ENCODE results near the gene GPANK1. TPM values are rescaled to one million over a fixed set of nuclear protein-coding genes. Genes with fewer than 3 reads are reported as not detected.

GPANK1 gene
- total RNA-seq, 1 experiment from 2014 or later, result 26.8 TPM

- Histone ChIP-seq H3K27me3 (ENCODE audit: insufficient read depth, low read length) (no peaks in the 10 kb centered on the region), H3K4me1 (ENCODE audit: insufficient read depth, low read length) (peaks cover 7% of the 10 kb centered on the region), H3K79me1 (ENCODE audit: insufficient read depth, low read depth, low read length, poor library complexity, severe bottlenecking) (peaks cover 2% of the 10 kb centered on the region), H4K5ac (ENCODE audit: insufficient read length, low read depth, low read length) (no peak within 1 kb of the TSS), H2AFZ (ENCODE audit: low read length) (no peak within 1 kb of the TSS), H3K56ac (ENCODE audit: insufficient read length, low read depth, low read length) (no peak within 1 kb of the TSS), H3K79me2 (ENCODE audit: insufficient read depth, low read length) (peaks cover 20% of the 10 kb centered on the region), H3K18ac (ENCODE audit: insufficient read length, low read depth, low read length) (peak within 1 kb of the TSS; percentile 92), H2BK12ac (ENCODE audit: insufficient read length, low read depth, low read length) (no peak within 1 kb of the TSS), H2BK120ac (ENCODE audit: low read depth, low read length, poor library complexity, severe bottlenecking) (peak within 1 kb of the TSS; percentile 90), H2BK5ac (ENCODE audit: insufficient read length, low read length) (no peak within 1 kb of the TSS), H3K23ac (ENCODE audit: insufficient read length, low read depth, low read length) (no peak within 1 kb of the TSS), H3K9ac (ENCODE audit: extremely low read depth, insufficient read length, low read length) (peak within 1 kb of the TSS; percentile 91), H3T11ph (ENCODE audit: low read length) (peak within 1 kb of the TSS; percentile 30), H3K4me2 (ENCODE audit: insufficient read depth, insufficient read length, low read length) (peak within 1 kb of the TSS; percentile 92), H3K9me3 (ENCODE audit: control insufficient read depth, low read depth, low read length) (no peaks in the 10 kb centered on the region), H2BK15ac (ENCODE audit: low read depth, low read length) (no peak within 1 kb of the TSS), H2AK5ac (ENCODE audit: insufficient read length, low read length) (no peak within 1 kb of the TSS), H2BK20ac (ENCODE audit: low read depth, low read length, poor library complexity, severe bottlenecking) (no peak within 1 kb of the TSS), H3K27ac (ENCODE audit: insufficient read length, low read depth, low read length) (peak within 1 kb of the TSS; percentile 86), H4K8ac (replicated peaks; ENCODE audit: insufficient read length, low read depth, low read length) (no peak within 1 kb of the TSS), H3K14ac (ENCODE audit: insufficient read depth, low read length) (peak within 1 kb of the TSS; percentile 98), H3K4ac (ENCODE audit: low read depth, low read length) (no peak within 1 kb of the TSS; the same call in 1 of the 2 replicates), H4K91ac (ENCODE audit: insufficient read length, low read depth, low read length) (no peak within 1 kb of the TSS), H3K23me2 (ENCODE audit: insufficient read length, low read depth, low read length, poor library complexity, severe bottlenecking) (peaks cover 8% of the 10 kb centered on the region), H4K20me1 (ENCODE audit: control insufficient read depth, insufficient read depth, insufficient read length) (no peaks in the 10 kb centered on the region)
- TF ChIP-seq CTCF (conservative IDR thresholded peaks at IDR 0.05), result no peak
- H3K4me3 Mint-ChIP-seq, result peak within 1 kb of the TSS; percentile 93 to 98
- H3K27ac Mint-ChIP-seq, result peak within 1 kb of the TSS; percentile 100
- no peaks in the 10 kb centered on the region for H3K27me3 Mint-ChIP-seq (ENCODE audit: low read depth)
- WGBS (ENCODE audit: extremely low coverage, insufficient read length, low lambda C conversion rate), result no CpG with 5 or more reads among the region's 67 CpGs
- peaks cover 21 to 26% of the 10 kb centered on the region in 2 experiments for H3K4me1 Mint-ChIP-seq
- no peaks in the 10 kb centered on the region; a peak in 1 of 5 replicates for H3K9me3 Mint-ChIP-seq
- DNase-seq, result peak; percentile 85
- H3K36me3 Mint-ChIP-seq (ENCODE audit: insufficient read depth in 1 of 3, low read depth in 3 of 3), result peaks cover 42 to 47% (median 47%) of the 10 kb centered on the region in 3 experiments
Measured at GRCh38 chr6:31620586-31621319, 44.0 kb downstream of the GPANK1 start, which contains the start of gene PRRC2A. Gene PRRC2A, plus strand, starts transcription at chr6:31620715. Its CDS starts 2,075 bp downstream, at chr6:31622790.
